ENCODE data around the gene CEL.
A peak's percentile ranks its signal among the peaks of the same experiment; 100 is the strongest.
"Not testable (repeated sequence)": the region's sequence is repeated elsewhere in the genome, so short reads cannot be mapped to it uniquely, and the experiment has no call there.

Gene CEL

DNA sequence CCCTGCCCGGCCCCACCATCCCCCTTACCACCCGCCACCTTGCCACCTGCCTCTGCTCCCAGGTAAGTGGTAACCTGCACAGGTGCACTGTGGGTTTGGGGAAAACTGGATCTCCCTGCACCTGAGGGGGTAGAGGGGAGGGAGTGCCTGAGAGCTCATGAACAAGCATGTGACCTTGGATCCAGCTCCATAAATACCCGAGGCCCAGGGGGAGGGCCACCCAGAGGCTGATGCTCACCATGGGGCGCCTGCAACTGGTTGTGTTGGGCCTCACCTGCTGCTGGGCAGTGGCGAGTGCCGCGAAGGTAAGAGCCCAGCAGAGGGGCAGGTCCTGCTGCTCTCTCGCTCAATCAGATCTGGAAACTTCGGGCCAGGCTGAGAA is at the start of gene CEL:
TSS of gene CEL (plus strand) at position 218 of the 382 bp plus-strand sequence. CDS start at position 240, 22 bp downstream.
- DNase-seq, result not testable (repeated sequence)

GRCh38 chr9:133014696-133015095 is 47.1 kb upstream of the CEL start:
- DNase-seq, result no peak

- no peak for DNase-seq
Measured at GRCh38 chr9:133023117-133023890, 38.5 kb upstream of the CEL start.

GRCh38 chr9:133026426-133026825 is 35.4 kb upstream of the CEL start:
- no peak for DNase-seq

- no peak for DNase-seq
Measured at GRCh38 chr9:133027134-133027533, 34.6 kb upstream of the CEL start.

- no peak for DNase-seq
Measured at GRCh38 chr9:133028221-133028620, 33.6 kb upstream of the CEL start.

DNA sequence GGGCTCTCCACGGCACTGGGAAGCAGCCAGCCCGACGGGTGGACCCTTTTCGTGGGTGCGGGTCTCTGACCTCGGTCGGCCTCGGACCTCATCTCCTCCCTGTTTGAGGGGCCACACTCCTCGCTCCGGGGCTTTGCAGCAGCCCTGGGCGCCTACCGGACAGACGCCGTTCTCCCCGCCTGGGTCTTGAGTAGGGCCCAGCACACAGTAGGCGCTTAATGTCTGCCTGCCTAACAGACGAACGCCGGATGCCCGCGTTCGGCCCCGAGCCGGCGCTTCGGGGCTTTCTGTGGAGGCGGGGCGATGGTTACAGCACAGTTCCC is 31.8 kb upstream of the CEL start:
- DNase-seq, result no peak

DNA sequence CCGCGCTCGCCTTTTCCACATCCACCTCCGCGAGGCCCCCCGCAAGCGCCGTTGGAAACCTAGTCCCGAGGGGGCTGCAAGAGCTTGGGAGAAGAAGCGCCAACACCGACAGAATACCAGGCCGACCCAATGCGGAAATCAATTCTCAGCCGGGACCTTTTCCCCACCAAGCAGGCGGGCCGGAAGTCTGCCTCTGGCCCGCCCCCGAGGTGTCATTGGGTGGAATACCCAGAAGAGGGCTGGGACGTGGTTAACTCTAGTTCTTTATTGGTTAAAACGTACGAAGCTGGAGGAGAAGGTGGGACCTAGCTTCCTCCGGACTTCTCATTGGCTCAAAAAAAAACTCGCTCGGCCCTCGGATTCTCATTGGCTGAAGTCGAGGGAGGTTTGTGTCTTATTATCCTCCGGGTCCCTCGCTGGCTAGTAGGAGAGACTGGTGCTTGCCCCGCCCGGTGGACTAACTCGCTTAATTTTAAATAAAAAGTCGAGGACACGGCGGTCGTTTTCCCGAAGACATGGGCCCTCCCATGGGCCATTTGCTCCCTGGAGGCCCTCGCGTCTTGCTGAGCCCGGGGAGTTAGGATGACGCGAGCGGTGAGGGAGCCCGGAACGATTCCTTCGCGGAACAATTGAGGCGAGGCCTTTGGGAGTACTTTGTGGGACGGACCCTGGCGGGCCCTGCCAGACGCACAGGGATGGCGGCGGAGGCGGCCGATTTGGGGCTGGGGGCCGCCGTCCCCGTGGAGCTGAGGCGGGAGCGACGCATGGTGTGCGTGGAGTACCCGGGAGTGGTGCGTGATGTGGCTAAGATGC is 31.3 kb upstream of the CEL start, which contains the start of gene GTF3C5:
TSS of gene GTF3C5 (plus strand) at position 681 of the 813 bp plus-strand sequence. CDS start at position 696, 15 bp downstream.
- DNase-seq, result peak; percentile 93

- no peak for DNase-seq
Measured at GRCh38 chr9:133031130-133031422, 30.7 kb upstream of the CEL start.

GRCh38 chr9:133031496-133031911 is 30.3 kb upstream of the CEL start:
- no peak for DNase-seq

DNA sequence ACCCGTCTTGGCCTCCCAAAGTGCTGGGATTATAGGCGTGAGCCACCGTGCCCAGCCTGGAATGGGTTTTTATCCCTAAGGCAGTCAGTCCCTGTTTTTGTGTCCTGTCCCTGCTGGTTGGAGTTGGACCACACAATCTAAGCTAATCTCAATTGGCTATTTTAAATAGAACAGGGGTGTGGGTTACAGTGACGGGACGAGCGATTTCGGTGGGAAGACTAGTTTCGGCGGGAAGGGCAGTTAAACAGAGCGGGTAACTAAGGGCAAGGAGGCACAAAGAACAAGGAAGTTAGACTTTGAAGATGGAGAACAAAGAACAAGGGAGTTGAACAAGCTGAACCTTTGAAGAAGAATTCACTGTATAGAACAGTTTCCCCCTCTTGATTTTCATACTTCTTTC is 29.6 kb upstream of the CEL start:
- DNase-seq, result no peak

- DNase-seq, result no peak
Measured at GRCh38 chr9:133035669-133036068, 26.1 kb upstream of the CEL start.

GRCh38 chr9:133037775-133038515 is 23.8 kb upstream of the CEL start:
- no peak for DNase-seq

DNA sequence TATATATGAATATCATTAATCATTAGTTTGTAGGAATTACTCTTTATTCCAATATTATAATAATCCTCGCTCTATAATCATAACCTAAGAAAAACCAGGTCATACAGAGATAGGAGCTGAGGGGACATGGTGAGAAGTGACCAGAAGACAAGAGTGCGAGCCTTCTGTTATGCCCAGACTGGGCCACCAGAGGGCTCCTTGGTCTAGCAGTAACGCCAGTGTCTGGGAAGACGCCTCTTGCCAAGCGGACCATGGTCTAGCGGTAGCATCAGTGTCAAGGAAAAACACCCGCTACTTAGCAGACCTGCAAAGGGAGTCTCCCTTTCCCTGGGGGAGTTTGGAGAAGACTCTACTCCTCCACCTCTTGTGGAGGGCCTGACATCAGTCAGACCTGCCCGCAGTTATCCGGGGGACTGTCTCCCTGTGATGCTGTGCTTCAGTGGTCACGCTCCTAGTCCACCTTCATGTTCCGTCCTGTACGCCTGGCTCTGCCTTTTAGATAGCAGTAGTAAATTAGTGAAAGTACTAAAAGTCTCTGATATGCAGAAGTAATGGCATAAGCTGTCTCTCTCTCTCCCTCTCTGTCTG is 20.8 kb upstream of the CEL start:
- DNase-seq, result not testable (repeated sequence)

- no peak for DNase-seq
Measured at GRCh38 chr9:133041958-133042357, 19.8 kb upstream of the CEL start.

- no peak for DNase-seq
Measured at GRCh38 chr9:133042676-133043075, 19.1 kb upstream of the CEL start.

- no peak for DNase-seq
Measured at GRCh38 chr9:133043449-133044035, 18.2 kb upstream of the CEL start.

- DNase-seq, result no peak
Measured at GRCh38 chr9:133044125-133044524, 17.7 kb upstream of the CEL start.

DNA sequence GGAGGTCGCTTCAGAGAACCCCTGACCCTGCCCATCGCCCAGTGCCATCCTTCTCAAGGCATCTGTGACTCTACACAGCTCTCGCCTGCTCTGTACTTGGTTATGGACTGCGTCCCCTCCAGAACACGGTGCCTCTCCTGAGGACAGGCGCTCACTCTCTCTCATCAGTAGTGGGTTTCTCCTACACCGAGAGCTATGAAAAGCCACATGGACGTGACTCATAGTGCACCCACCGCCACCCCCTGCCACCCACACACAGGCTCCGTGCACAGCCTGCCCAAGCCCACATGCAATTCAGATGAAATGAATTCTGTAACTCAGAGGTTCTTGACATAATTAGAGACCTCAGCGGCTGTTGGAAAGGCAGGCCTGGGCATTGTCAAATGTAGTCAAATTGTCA is 17.1 kb upstream of the CEL start:
- no peak for DNase-seq

GRCh38 chr9:133045132-133045531 is 16.6 kb upstream of the CEL start:
- no peak for DNase-seq

DNA sequence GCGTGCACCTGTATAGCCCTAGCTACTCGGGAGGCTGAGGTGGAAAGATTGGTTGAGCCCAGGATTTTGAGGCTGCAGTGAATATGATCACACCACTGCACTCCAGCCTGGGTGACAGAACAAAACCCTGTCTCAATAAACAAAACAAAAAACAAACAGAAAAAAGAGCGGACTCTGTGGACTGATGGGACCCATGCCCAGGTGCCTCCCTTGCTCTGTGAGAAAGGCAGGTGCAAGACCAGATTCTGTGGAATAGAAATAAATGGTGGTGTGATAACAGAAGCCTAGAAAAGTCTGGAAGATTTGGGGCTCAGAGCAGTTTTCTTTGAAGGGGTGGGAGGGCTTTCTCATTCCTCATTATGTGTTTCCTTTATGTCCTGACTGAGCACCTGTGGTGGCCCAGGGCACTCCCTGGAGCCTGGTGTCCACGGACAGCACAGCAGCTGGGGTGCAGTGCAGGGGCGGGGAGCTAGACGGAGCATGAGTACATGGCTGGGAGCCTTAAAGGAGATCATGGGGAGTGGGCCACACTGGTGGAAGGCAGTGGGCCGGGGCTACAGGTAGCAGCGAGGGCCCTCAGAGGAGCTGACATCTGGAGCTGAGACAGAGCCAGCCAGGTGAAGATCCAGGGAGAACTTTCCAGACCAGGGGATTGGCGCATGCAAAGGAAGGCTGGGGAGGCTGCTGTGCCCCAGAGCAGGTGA is 15.4 kb upstream of the CEL start:
- DNase-seq, result no peak

GRCh38 chr9:133046900-133047295 is 14.9 kb upstream of the CEL start:
- DNase-seq, result no peak
